ENCODE measurements around the gene GTSF1L.
"Not testable (repeated sequence)": the region's sequence is repeated elsewhere in the genome, so short reads cannot be mapped to it uniquely, and the experiment has no call there.

GTSF1L gene

GRCh38 chr20:43726811-43727338 lies at the start of gene GTSF1L:
Gene GTSF1L (minus strand): TSS chr20:43727002. CDS start chr20:43726694, 308 bp downstream.
- no peak for DNase-seq (ENCODE audit: insufficient read length, low spot score)
- FAIRE-seq, result no peak

GRCh38 chr20:43774754-43775153 lies 48.0 kb upstream of the GTSF1L start:
- no peak for DNase-seq (ENCODE audit: insufficient read length, low spot score)
- no peak for FAIRE-seq

- DNase-seq (ENCODE audit: insufficient read length, low spot score), result no peak
- FAIRE-seq, result no peak
Observed at GRCh38 chr20:43771503-43772190, 44.8 kb upstream of the GTSF1L start.

- DNase-seq (ENCODE audit: insufficient read length, low spot score) (no peak), FAIRE-seq (no peak)
Observed at GRCh38 chr20:43770342-43770741, 43.5 kb upstream of the GTSF1L start.

- FAIRE-seq (no peak), DNase-seq (ENCODE audit: insufficient read length, low spot score) (no peak)
Observed at GRCh38 chr20:43767686-43768474, 41.1 kb upstream of the GTSF1L start.

- no peak for FAIRE-seq
- DNase-seq (ENCODE audit: insufficient read length, low spot score), result no peak
Observed at GRCh38 chr20:43766917-43767316, 40.1 kb upstream of the GTSF1L start.

- FAIRE-seq (no peak), DNase-seq (ENCODE audit: insufficient read length, low spot score) (no peak)
Observed at GRCh38 chr20:43766385-43766784, 39.6 kb upstream of the GTSF1L start.

- FAIRE-seq (no peak), DNase-seq (ENCODE audit: insufficient read length, low spot score) (no peak)
Observed at GRCh38 chr20:43765916-43766315, 39.1 kb upstream of the GTSF1L start.

- FAIRE-seq, result no peak
- DNase-seq (ENCODE audit: insufficient read length, low spot score), result no peak
Observed at GRCh38 chr20:43762911-43763310, 36.1 kb upstream of the GTSF1L start.

- DNase-seq (ENCODE audit: insufficient read length, low spot score) (no peak), FAIRE-seq (no peak)
Observed at GRCh38 chr20:43761386-43762340, 34.9 kb upstream of the GTSF1L start.

GRCh38 chr20:43757888-43758287 lies 31.1 kb upstream of the GTSF1L start:
- not testable (repeated sequence) for DNase-seq (ENCODE audit: insufficient read length, low spot score); FAIRE-seq

GRCh38 chr20:43755851-43756250 lies 29.0 kb upstream of the GTSF1L start:
- FAIRE-seq (no peak), DNase-seq (ENCODE audit: insufficient read length, low spot score) (no peak)

- DNase-seq (ENCODE audit: insufficient read length, low spot score), result no peak
- FAIRE-seq, result no peak
Observed at GRCh38 chr20:43755390-43755789, 28.6 kb upstream of the GTSF1L start.

- FAIRE-seq (peak; percentile 96), DNase-seq (ENCODE audit: insufficient read length, low spot score) (peak; percentile 51)
Observed at GRCh38 chr20:43752561-43753301, 25.9 kb upstream of the GTSF1L start.

GRCh38 chr20:43752051-43752360 lies 25.2 kb upstream of the GTSF1L start:
- peak; percentile 77 for FAIRE-seq

GRCh38 chr20:43751167-43752050 lies 24.6 kb upstream of the GTSF1L start:
- FAIRE-seq (peak; percentile 95), DNase-seq (ENCODE audit: insufficient read length, low spot score) (peak; percentile 62)

More at GRCh38 chr20:43752051-43752360, 25.2 kb upstream of the GTSF1L start:
- no peak for DNase-seq (ENCODE audit: insufficient read length, low spot score)

- DNase-seq (ENCODE audit: insufficient read length, low spot score), result no peak
- FAIRE-seq, result no peak
Observed at GRCh38 chr20:43750774-43751166, 24.0 kb upstream of the GTSF1L start.

GRCh38 chr20:43749734-43750294 lies 23.0 kb upstream of the GTSF1L start:
- DNase-seq (ENCODE audit: insufficient read length, low spot score), result peak; percentile 49
- no peak for FAIRE-seq

- DNase-seq (ENCODE audit: insufficient read length, low spot score) (no peak), FAIRE-seq (no peak)
Observed at GRCh38 chr20:43748274-43748673, 21.5 kb upstream of the GTSF1L start.

Measured in GM19239 (cell line).